HepG2 (cell line): ENCODE results near the gene LRIG1. TPM values are rescaled to one million over a fixed set of nuclear protein-coding genes. Genes with fewer than 3 reads are reported as not detected.

Experiments
- ARNTL ChIP-seq: sonication (generic); formaldehyde crosslinking; IDR thresholded peaks from 2 replicates; pipeline ENCODE4 v1.4.0; 2020; ENCODE audit warnings: mild to moderate bottlenecking, missing genetic modification reagents
- ASH2L ChIP-seq: fragments of 300-600, 200-600 bp; sonication (generic); IDR thresholded peaks from 2 replicates; pipeline ENCODE4 v1.7.0; 2017; ENCODE audit warnings: low read depth, mild to moderate bottlenecking, moderate library complexity, mixed read lengths, low read length; ENCODE audit not compliant: insufficient read length
- ATF7 ChIP-seq, 2 experiments: fragments of 450-650 bp in 1 of 2; sonication (generic) in 1 of 2; formaldehyde crosslinking in 1 of 2; IDR thresholded peaks; 2 replicates each; pipeline versions ENCODE4 v1.4.0 to v1.6.1; 2016 to 2020; ENCODE audit warnings: antibody characterized with exemption in 1 of 2, mild to moderate bottlenecking in 1 of 2, missing genetic modification reagents in 1 of 2
- CCDC6 ChIP-seq: sonication (generic); formaldehyde crosslinking; IDR thresholded peaks from 2 replicates; pipeline ENCODE4 v1.8.1; 2022; ENCODE audit warnings: mild to moderate bottlenecking, missing genetic modification reagents, moderate library complexity
- GFI1 ChIP-seq: sonication (generic); formaldehyde crosslinking; IDR thresholded peaks from 2 replicates; pipeline ENCODE4 v1.5.0; 2020; ENCODE audit warnings: missing genetic modification reagents, mild to moderate bottlenecking, borderline replicate concordance
- HNRNPL ChIP-seq: fragments of 200-400 bp; formaldehyde crosslinking; IDR thresholded peaks from 2 replicates; pipeline ENCODE4 v1.6.1; 2017; ENCODE audit warnings: mild to moderate bottlenecking, low read depth, low read length
- MED8 ChIP-seq: sonication (generic); formaldehyde crosslinking; IDR thresholded peaks from 2 replicates; pipeline ENCODE4 v1.8.1; 2023; ENCODE audit warnings: mild to moderate bottlenecking, missing genetic modification reagents; ENCODE audit not compliant: insufficient replicate concordance
- MEIS2 ChIP-seq: sonication (generic); formaldehyde crosslinking; IDR thresholded peaks from 2 replicates; pipeline ENCODE4 v1.9.0; 2021; ENCODE audit warnings: mild to moderate bottlenecking, missing genetic modification reagents
- RFX5 ChIP-seq: IDR thresholded peaks from 2 replicates; pipeline ENCODE4 v1.6.1; 2011; ENCODE audit warnings: low read depth, low read length, improper control_type of control experiment
- SALL1 ChIP-seq: sonication (generic); formaldehyde crosslinking; IDR thresholded peaks from 2 replicates; pipeline ENCODE4 v1.8.0; 2022; ENCODE audit warnings: mild to moderate bottlenecking, missing genetic modification reagents
- SALL2 ChIP-seq: sonication (generic); formaldehyde crosslinking; IDR thresholded peaks from 2 replicates; pipeline ENCODE4 v1.8.1; 2023; ENCODE audit warnings: mild to moderate bottlenecking, missing genetic modification reagents, inconsistent platforms
- SNAI1 ChIP-seq: sonication (generic); formaldehyde crosslinking; IDR thresholded peaks from 2 replicates; pipeline ENCODE4 v1.5.0; 2020; ENCODE audit warnings: mild to moderate bottlenecking, missing genetic modification reagents, borderline replicate concordance
- U2AF2 ChIP-seq: fragments of 200-400 bp; formaldehyde crosslinking; IDR thresholded peaks from 2 replicates; pipeline ENCODE4 v1.6.1; 2017; ENCODE audit warnings: low read depth, mild to moderate bottlenecking, low read length
- ZMAT3 ChIP-seq: sonication (generic); formaldehyde crosslinking; conservative IDR thresholded peaks from 2 replicates; pipeline ENCODE4 v1.7.0; 2021; ENCODE audit warnings: missing genetic modification reagents
- ZNF331 ChIP-seq: sonication (generic); formaldehyde crosslinking; IDR thresholded peaks from 2 replicates; pipeline ENCODE4 v1.4.0; 2020; ENCODE audit warnings: missing genetic modification reagents
- ZNF335 ChIP-seq: sonication (generic); formaldehyde crosslinking; IDR thresholded peaks from 2 replicates; pipeline ENCODE4 v1.4.0; 2020; ENCODE audit warnings: missing genetic modification reagents
- ZNF496 ChIP-seq: sonication (generic); formaldehyde crosslinking; IDR thresholded peaks from 2 replicates; pipeline ENCODE4 v1.8.1; 2023; ENCODE audit warnings: mild to moderate bottlenecking, moderate library complexity, missing genetic modification reagents; ENCODE audit not compliant: insufficient replicate concordance
- ZNF607 ChIP-seq: sonication (generic); formaldehyde crosslinking; IDR thresholded peaks from 2 replicates; pipeline ENCODE4 v1.5.1; 2020; ENCODE audit warnings: missing genetic modification reagents, mild to moderate bottlenecking, borderline replicate concordance
- ZNF672 ChIP-seq: sonication (generic); formaldehyde crosslinking; IDR thresholded peaks from 2 replicates; pipeline ENCODE4 v1.8.1; 2022; ENCODE audit warnings: missing genetic modification reagents
- polyA plus RNA-seq, 8 experiments: library from polyadenylated mRNA; depleted of rRNA in 3 of 8; stranded (reverse) in 7 of 8; unstranded in 1 of 8; fragments of >200 nt; fragmentation: Illumina TruSeq in 4 of 8; extraction: Trizol in 4 of 8; gene quantifications; 2 replicates each; pipeline versions ENCODE4 v1.2.1 to v1.2.3, GENCODE V29; 2011 to 2016; ENCODE audit warnings: low read depth in 4 of 8, missing spikeins in 1 of 8, mixed read lengths in 1 of 8; ENCODE audit not compliant: insufficient read depth in 1 of 8
- total RNA-seq, 5 experiments: library from RNA; depleted of rRNA; stranded (reverse); fragments of >200 nt; fragmentation: Illumina TruSeq; extraction: Trizol; gene quantifications; 2 replicates each; pipeline ENCODE4 v1.2.3, GENCODE V29; 2016; ENCODE audit warnings: low read depth in 1 of 5
- TF ChIP-seq, protein P1 (sequence below): sonication (generic); formaldehyde crosslinking; IDR thresholded peaks from 2 replicates; pipeline ENCODE4 v1.5.1; 2020; ENCODE audit warnings: mild to moderate bottlenecking, moderate library complexity, missing genetic modification reagents
- TF ChIP-seq, protein P2 (sequence below): sonication (generic); formaldehyde crosslinking; IDR thresholded peaks from 2 replicates; pipeline ENCODE4 v1.4.0; 2020; ENCODE audit warnings: mild to moderate bottlenecking, low read depth, missing genetic modification reagents
- TF ChIP-seq, protein P3 (sequence below): sonication (generic); formaldehyde crosslinking; conservative IDR thresholded peaks from 2 replicates; pipeline ENCODE4 v1.8.1; 2023; ENCODE audit warnings: missing genetic modification reagents
- TF ChIP-seq, protein P4 (sequence below): fragments of 450-650 bp; IDR thresholded peaks from 2 replicates; pipeline ENCODE4 v1.6.1; 2016
- TF ChIP-seq, protein P5 (sequence below): IDR thresholded peaks from 2 replicates; pipeline ENCODE4 v1.6.1; 2012; ENCODE audit warnings: inconsistent platforms

Gene LRIG1
- total and polyA plus RNA-seq, 2 of the 13 experiments (the other 11 are each of a cell fraction or from before 2014, with no cell fraction given) = 17.8 to 24.8 TPM

DNA sequence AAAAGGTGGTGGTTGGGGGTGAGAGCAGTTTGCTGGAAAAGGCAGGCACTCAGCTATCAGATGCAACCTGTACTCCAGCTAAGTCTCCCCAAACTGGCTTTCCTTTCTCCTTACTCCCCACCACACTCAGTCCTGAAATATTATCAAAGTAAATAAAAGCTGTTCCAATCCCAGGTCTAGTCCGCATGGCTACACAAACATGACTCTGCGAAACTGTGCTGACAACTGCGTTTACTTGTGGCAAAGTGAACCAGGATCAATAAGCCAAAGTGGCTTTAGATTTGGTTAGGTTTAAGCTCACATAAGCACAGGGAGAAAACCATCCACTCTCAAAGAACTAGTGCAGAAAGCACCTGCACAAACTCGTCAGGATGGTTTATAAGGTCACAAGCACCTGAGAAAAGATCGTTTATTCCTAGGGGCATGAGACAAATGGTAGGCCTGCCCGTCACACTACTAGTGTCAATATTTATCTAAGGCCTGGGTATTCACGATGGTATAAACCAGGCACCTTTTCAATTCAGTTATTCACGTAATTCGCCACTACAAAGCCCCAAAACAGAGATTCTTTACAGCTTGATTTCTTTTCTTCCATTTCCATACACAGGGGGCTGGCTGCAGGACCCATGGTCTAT, 25.3 kb downstream of the LRIG1 start (continued):
- TF ChIP-seq, protein P1, sequence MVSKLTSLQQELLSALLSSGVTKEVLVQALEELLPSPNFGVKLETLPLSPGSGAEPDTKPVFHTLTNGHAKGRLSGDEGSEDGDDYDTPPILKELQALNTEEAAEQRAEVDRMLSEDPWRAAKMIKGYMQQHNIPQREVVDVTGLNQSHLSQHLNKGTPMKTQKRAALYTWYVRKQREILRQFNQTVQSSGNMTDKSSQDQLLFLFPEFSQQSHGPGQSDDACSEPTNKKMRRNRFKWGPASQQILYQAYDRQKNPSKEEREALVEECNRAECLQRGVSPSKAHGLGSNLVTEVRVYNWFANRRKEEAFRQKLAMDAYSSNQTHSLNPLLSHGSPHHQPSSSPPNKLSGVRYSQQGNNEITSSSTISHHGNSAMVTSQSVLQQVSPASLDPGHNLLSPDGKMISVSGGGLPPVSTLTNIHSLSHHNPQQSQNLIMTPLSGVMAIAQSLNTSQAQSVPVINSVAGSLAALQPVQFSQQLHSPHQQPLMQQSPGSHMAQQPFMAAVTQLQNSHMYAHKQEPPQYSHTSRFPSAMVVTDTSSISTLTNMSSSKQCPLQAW (CRISPR knock-in tag) = peak; percentile 49; the same call in 1 of the 2 replicates
- TF ChIP-seq ASH2L = peak; percentile 78
- TF ChIP-seq ZNF335 = 0 out of 2 replicates have a peak, but pooled peaks have one; percentile 21
- no peak for TF ChIP-seq U2AF2
- no peak for TF ChIP-seq ZMAT3 (CRISPR knock-in tag)
- TF ChIP-seq RFX5 = no peak
- peak; percentile 93 for TF ChIP-seq SALL1 (CRISPR knock-in tag)
- no peak for TF ChIP-seq SALL2 (CRISPR knock-in tag)
- no peak for TF ChIP-seq HNRNPL
- TF ChIP-seq, protein P2, sequence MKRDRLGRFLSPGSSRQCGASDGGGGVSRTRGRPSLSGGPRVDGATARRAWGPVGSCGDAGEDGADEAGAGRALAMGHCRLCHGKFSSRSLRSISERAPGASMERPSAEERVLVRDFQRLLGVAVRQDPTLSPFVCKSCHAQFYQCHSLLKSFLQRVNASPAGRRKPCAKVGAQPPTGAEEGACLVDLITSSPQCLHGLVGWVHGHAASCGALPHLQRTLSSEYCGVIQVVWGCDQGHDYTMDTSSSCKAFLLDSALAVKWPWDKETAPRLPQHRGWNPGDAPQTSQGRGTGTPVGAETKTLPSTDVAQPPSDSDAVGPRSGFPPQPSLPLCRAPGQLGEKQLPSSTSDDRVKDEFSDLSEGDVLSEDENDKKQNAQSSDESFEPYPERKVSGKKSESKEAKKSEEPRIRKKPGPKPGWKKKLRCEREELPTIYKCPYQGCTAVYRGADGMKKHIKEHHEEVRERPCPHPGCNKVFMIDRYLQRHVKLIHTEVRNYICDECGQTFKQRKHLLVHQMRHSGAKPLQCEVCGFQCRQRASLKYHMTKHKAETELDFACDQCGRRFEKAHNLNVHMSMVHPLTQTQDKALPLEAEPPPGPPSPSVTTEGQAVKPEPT (CRISPR knock-in tag) = no peak
- no peak for TF ChIP-seq ZNF672 (CRISPR knock-in tag)
- no peak for TF ChIP-seq ARNTL (CRISPR knock-in tag)
- no peak for TF ChIP-seq GFI1 (CRISPR knock-in tag)
- TF ChIP-seq CCDC6 (CRISPR knock-in tag) = no peak
- TF ChIP-seq, protein P3, sequence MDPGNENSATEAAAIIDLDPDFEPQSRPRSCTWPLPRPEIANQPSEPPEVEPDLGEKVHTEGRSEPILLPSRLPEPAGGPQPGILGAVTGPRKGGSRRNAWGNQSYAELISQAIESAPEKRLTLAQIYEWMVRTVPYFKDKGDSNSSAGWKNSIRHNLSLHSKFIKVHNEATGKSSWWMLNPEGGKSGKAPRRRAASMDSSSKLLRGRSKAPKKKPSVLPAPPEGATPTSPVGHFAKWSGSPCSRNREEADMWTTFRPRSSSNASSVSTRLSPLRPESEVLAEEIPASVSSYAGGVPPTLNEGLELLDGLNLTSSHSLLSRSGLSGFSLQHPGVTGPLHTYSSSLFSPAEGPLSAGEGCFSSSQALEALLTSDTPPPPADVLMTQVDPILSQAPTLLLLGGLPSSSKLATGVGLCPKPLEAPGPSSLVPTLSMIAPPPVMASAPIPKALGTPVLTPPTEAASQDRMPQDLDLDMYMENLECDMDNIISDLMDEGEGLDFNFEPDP (CRISPR knock-in tag) = 0 out of 2 replicates have a peak, but pooled peaks have one; percentile 39
- TF ChIP-seq SNAI1 = no peak
- TF ChIP-seq, protein P4, sequence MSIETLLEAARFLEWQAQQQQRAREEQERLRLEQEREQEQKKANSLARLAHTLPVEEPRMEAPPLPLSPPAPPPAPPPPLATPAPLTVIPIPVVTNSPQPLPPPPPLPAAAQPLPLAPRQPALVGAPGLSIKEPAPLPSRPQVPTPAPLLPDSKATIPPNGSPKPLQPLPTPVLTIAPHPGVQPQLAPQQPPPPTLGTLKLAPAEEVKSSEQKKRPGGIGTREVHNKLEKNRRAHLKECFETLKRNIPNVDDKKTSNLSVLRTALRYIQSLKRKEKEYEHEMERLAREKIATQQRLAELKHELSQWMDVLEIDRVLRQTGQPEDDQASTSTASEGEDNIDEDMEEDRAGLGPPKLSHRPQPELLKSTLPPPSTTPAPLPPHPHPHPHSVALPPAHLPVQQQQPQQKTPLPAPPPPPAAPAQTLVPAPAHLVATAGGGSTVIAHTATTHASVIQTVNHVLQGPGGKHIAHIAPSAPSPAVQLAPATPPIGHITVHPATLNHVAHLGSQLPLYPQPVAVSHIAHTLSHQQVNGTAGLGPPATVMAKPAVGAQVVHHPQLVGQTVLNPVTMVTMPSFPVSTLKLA = peak; percentile 27; the same call in 1 of the 2 replicates
- no peak for TF ChIP-seq MEIS2
- TF ChIP-seq ZNF496 (CRISPR knock-in tag) = no peak
- TF ChIP-seq ZNF331 (CRISPR knock-in tag) = peak; percentile 34; the same call in 1 of the 2 replicates
- TF ChIP-seq MED8 (CRISPR knock-in tag) = no peak
- TF ChIP-seq, protein P5, sequence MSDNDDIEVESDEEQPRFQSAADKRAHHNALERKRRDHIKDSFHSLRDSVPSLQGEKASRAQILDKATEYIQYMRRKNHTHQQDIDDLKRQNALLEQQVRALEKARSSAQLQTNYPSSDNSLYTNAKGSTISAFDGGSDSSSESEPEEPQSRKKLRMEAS = peak; percentile 48
- TF ChIP-seq ATF7 (IDR thresholded peaks at IDR 0.05) = no peak
- TF ChIP-seq ATF7 (CRISPR knock-in tag; IDR thresholded peaks at IDR 0.05) = no peak
- no peak for TF ChIP-seq ZNF607 (CRISPR knock-in tag)
